ENCODE measurements around the gene TOMM40L. TPM values are rescaled to one million over a fixed set of nuclear protein-coding genes. Genes with fewer than 3 reads are reported as not detected.

Gene TOMM40L
- total RNA-seq, 4 donors from 2014 or later, result 8.3 to 32.2 (median 24.9) TPM

GRCh38 chr1:161215076-161215475 lies 10.8 kb upstream of the TOMM40L start, which contains the start of gene FCER1G:
FCER1G (plus strand) TSS chr1:161215295; CDS start chr1:161215322, 27 bp downstream.
- peak within 1 kb of the TSS; percentile 19 to 62 (median 48) for H3K27ac ChIP-seq
- H3K27me3 ChIP-seq, result no peaks in the 10 kb centered on the region
- H3K4me1 ChIP-seq, result peaks cover 0 to 15% (median 3%) of the 10 kb centered on the region in 4 donors
- H3K9me3 ChIP-seq, result no peaks in the 10 kb centered on the region
- peak within 1 kb of the TSS in 2 of 4 donors; percentile 27 to 34 for H3K4me3 ChIP-seq
- H3K36me3 ChIP-seq, result peaks cover 0 to 47% (median 0%) of the 10 kb centered on the region in 3 donors
- TF ChIP-seq POLR2A (IDR thresholded peaks at IDR 0.05) (peak in 1 of 2 donors; percentile 29), CTCF (IDR thresholded peaks at IDR 0.05) (no peak)
- DNase-seq, result peak in 1 of 3 donors; percentile 66

- H3K4me3 ChIP-seq, result peak overlapping the region in 2 of 4 donors; percentile 19 to 26
- H3K27ac ChIP-seq, result peak overlapping the region; percentile 42 to 76 (median 50)
- no peak for TF ChIP-seq CTCF (IDR thresholded peaks at IDR 0.05)
- TF ChIP-seq POLR2A (IDR thresholded peaks at IDR 0.05), result peak in 1 of 2 donors; percentile 21
- DNase-seq, result peak in 1 of 3 donors; percentile 55
- no peaks in the 10 kb centered on the region for H3K9me3 ChIP-seq
- H3K4me1 ChIP-seq, result peaks cover 0 to 15% (median 3%) of the 10 kb centered on the region in 4 donors
- H3K27me3 ChIP-seq, result no peaks in the 10 kb centered on the region
- peaks cover 0 to 26% (median 0%) of the 10 kb centered on the region in 3 donors for H3K36me3 ChIP-seq
These were observed 8.7 kb upstream of the TOMM40L start for GRCh38 chr1:161216945-161217712.

GRCh38 chr1:161217831-161218230 lies 8.0 kb upstream of the TOMM40L start:
- no peaks in the 10 kb centered on the region for H3K9me3 ChIP-seq
- H3K4me3 ChIP-seq, result peak overlapping the region in 1 of 4 donors; percentile 19
- peaks cover 0 to 15% (median 3%) of the 10 kb centered on the region in 4 donors for H3K4me1 ChIP-seq
- peak overlapping the region in 3 of 4 donors; percentile 42 to 71 (median 58) for H3K27ac ChIP-seq
- peaks cover 0 to 19% (median 0%) of the 10 kb centered on the region in 3 donors for H3K36me3 ChIP-seq
- H3K27me3 ChIP-seq, result no peaks in the 10 kb centered on the region
- TF ChIP-seq POLR2A (IDR thresholded peaks at IDR 0.05), result no peak
- no peak for TF ChIP-seq CTCF (IDR thresholded peaks at IDR 0.05)
- no peak for DNase-seq

GRCh38 chr1:161218301-161219077 lies 7.4 kb upstream of the TOMM40L start:
- Histone ChIP-seq H3K4me3 (no peak overlapping the region), H3K36me3 (peaks cover 0 to 13% (median 0%) of the 10 kb centered on the region in 3 donors), H3K27ac (peak overlapping the region in 2 of 4 donors; percentile 58 to 71), H3K27me3 (no peaks in the 10 kb centered on the region), H3K9me3 (no peaks in the 10 kb centered on the region), H3K4me1 (peaks cover 0 to 15% (median 3%) of the 10 kb centered on the region in 4 donors)
- no peak for DNase-seq
- no peak for TF ChIP-seq POLR2A (IDR thresholded peaks at IDR 0.05)
- no peak for TF ChIP-seq CTCF (IDR thresholded peaks at IDR 0.05)

GRCh38 chr1:161219078-161219892 lies 6.6 kb upstream of the TOMM40L start:
- Histone ChIP-seq H3K27ac (no peak overlapping the region), H3K4me3 (no peak overlapping the region), H3K27me3 (no peaks in the 10 kb centered on the region), H3K36me3 (peaks cover 0 to 5% (median 0%) of the 10 kb centered on the region in 3 donors), H3K9me3 (no peaks in the 10 kb centered on the region), H3K4me1 (peaks cover 0 to 22% (median 3%) of the 10 kb centered on the region in 4 donors)
- TF ChIP-seq POLR2A (IDR thresholded peaks at IDR 0.05), result no peak
- no peak for TF ChIP-seq CTCF (IDR thresholded peaks at IDR 0.05)
- no peak for DNase-seq
